Cardiac septum (tissue), 1 donor: ENCODE measurements around the gene B3GLCT. TPM values are rescaled to one million over a fixed set of nuclear protein-coding genes. Genes with fewer than 3 reads are reported as not detected.

ENCODE experiments used
- DNase-seq: peaks from one replicate; pipeline ENCODE4 v3.0.0-alpha.2; 2020; ENCODE audit warnings: low spot score
- intact Hi-C: fragments of 100-400 bp; cut with DNase I; formaldehyde crosslinking; loops from one replicate; pipeline ENCODE4 v1.14.0; 2022
- total RNA-seq: library from RNA; stranded (reverse); fragmentation: NEBNext Ultra II Directional; extraction: Animal tissue kit (Norgen Biotek cat#: 25700); gene quantifications from one replicate; pipeline ENCODE4 v1.2.1, GENCODE V29; 2021
- donor health status: DM: no; HTN: no; CAD: no.

B3GLCT gene
- total RNA-seq, 1 donor from 2014 or later: 17.5 TPM

- DNase-seq: no peak
- intact Hi-C loops: no loop called here
Observed at GRCh38 chr13:31374682-31375081, 174.9 kb downstream of the B3GLCT start.

- DNase-seq: no peak
- intact Hi-C loops: no loop called here
Observed at GRCh38 chr13:31377946-31378345, 178.2 kb downstream of the B3GLCT start.

- intact Hi-C loops: no loop called here
- DNase-seq: no peak
Observed at GRCh38 chr13:31380715-31381114, 180.9 kb downstream of the B3GLCT start.

Other genes with a start within 250 kb of the B3GLCT start
- 61.9 TPM for gene HSPH1, start 38.1 kb upstream of the B3GLCT start, total RNA-seq